Measurements from ENCODE around the gene TXNDC11.

The TXNDC11 gene

DNA sequence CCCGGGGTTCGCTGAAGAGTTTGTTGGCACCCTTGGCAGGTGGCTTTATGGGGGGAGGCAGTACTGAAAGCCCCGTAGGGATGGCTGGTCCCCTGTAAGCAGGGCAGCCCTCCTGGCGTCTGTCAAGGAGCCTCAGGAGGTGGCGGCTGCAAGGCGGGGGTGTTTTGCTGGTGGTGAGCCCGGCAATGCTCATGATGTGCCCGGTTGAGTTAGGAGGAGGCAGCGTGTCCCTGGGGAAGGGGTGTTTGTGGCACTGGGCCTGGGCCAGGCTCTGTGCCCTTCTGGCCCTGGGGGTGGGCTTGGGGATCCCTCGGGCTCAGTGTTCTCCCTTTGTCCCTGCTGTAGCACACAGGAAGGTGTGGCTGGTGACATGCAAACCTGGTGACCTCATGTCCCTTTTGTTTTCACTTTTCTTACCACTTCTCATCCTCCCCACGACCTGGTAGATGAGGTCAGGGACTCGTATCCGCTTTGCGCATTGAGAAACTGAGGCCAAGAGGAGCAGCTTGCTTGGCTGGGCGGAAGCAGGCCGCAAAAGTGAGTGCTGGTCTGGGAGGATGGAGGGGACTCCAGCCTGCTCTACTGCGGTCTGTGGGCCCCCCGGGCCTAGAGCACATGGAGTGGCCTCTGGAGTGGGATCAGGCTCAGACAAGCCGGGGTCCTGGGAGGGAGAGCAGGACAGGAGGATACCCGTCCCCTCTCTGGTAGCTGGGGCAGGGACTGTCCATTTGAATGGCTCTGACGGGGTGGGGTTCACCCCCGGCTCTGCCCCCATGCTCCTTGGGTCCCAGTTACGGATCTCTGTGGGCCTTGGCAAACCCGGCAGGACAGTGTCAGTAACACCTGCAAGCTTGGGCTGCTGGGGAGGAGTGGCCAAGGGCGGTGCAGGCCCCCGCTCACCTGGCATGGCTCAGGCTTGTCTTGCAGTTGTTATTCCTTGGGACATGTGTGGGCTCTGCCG is 72.2 kb downstream of the TXNDC11 start:
- no peak overlapping the region for H3K4me3 ChIP-seq (ENCODE audit: low read length)
- no peak for DNase-seq (ENCODE audit: low read depth, low spot score)

GRCh38 chr16:11669380-11670146 is 73.1 kb downstream of the TXNDC11 start:
- H3K4me3 ChIP-seq (ENCODE audit: low read length): no peak overlapping the region
- no peak for DNase-seq (ENCODE audit: low read depth, low spot score)

DNA sequence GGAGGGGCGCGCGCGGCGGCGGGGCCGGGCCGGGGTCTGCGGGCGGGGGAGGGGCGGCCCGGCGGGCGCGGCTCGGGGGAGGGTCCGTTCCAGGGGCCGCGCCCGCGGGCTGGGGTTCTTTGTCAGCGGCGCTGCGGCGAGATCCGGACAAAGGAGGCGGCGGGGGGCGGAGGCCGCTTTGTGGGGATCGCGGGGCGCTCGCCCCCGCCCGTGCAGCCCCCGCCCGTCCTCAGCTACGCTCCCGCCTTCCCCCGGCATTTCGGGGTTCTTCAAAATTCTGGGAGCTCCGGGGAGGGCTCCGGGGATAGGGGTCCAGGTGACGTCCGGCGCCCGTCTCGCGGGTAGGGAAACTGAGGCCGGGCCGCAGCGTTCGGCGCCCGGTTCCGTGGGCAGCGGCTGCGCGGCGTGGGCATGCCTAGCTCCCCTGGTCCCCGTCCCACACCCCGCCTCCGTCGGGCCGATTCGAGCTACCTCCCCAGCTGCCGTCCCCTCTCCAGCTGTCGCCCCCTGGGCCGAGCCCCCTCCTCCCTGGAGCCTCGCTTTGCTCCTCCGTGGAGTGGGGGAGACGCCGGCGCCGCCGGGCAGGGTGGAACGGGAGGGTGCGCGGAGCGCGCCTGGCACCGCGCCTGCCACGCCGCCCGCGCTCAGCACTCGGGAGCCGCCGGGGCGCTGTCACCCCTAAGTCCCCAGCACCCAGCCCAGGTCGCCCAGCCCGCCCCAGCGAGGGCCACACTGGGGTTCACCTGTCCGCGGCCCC is 73.9 kb downstream of the TXNDC11 start:
- H3K4me3 ChIP-seq (ENCODE audit: low read length): peak overlapping the region; percentile 56
- DNase-seq (ENCODE audit: low read depth, low spot score): no peak

- peak within 1 kb of the TSS; percentile 56 for H3K4me3 ChIP-seq (ENCODE audit: low read length)
- peak; percentile 47 for DNase-seq (ENCODE audit: low read depth, low spot score)
These were observed 74.6 kb downstream of the TXNDC11 start, which contains the start of gene SNN for GRCh38 chr16:11667824-11668622. Gene SNN (plus strand): TSS chr16:11668455. CDS start chr16:11676060, 7,605 bp downstream.

GRCh38 chr16:11667221-11667823 is 75.3 kb downstream of the TXNDC11 start:
- peak overlapping the region; percentile 55 for H3K4me3 ChIP-seq (ENCODE audit: low read length)

GRCh38 chr16:11666103-11667055 is 76.3 kb downstream of the TXNDC11 start:
- H3K4me3 ChIP-seq (ENCODE audit: low read length): no peak overlapping the region
- no peak for DNase-seq (ENCODE audit: low read depth, low spot score)

More at GRCh38 chr16:11667221-11667823, 75.3 kb downstream of the TXNDC11 start:
- DNase-seq (ENCODE audit: low read depth, low spot score): no peak

DNA sequence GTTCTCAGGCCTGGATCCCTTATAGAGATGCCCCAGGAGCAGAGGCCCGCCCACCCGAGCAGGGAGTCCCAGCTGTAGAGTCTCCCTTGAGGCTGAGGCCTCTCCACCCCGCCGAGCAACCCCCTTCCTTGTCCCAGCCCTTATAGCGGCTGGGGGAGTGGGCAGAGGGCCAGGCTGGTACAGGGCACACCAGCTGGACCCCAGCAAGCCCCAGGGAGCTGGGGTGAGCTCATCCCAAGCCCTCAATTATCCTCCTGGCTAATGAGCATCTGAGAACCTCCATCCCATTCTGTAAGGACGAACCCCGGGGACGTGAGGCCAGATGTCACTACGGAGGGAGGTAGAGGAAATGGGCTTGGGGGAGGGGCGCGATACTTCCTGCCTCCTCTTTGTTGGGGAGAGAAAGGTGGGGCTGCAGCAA is 77.6 kb downstream of the TXNDC11 start:
- peak; percentile 83 for DNase-seq (ENCODE audit: low read depth, low spot score)
- peak overlapping the region; percentile 53 for H3K4me3 ChIP-seq (ENCODE audit: low read length)

GRCh38 chr16:11662582-11662981 is 80.1 kb downstream of the TXNDC11 start:
- DNase-seq (ENCODE audit: low read depth, low spot score): no peak
- no peak overlapping the region for H3K4me3 ChIP-seq (ENCODE audit: low read length)

- no peak for DNase-seq (ENCODE audit: low read depth, low spot score)
- H3K4me3 ChIP-seq (ENCODE audit: low read length): no peak overlapping the region
These were observed 82.1 kb downstream of the TXNDC11 start for GRCh38 chr16:11660565-11660964.

DNA sequence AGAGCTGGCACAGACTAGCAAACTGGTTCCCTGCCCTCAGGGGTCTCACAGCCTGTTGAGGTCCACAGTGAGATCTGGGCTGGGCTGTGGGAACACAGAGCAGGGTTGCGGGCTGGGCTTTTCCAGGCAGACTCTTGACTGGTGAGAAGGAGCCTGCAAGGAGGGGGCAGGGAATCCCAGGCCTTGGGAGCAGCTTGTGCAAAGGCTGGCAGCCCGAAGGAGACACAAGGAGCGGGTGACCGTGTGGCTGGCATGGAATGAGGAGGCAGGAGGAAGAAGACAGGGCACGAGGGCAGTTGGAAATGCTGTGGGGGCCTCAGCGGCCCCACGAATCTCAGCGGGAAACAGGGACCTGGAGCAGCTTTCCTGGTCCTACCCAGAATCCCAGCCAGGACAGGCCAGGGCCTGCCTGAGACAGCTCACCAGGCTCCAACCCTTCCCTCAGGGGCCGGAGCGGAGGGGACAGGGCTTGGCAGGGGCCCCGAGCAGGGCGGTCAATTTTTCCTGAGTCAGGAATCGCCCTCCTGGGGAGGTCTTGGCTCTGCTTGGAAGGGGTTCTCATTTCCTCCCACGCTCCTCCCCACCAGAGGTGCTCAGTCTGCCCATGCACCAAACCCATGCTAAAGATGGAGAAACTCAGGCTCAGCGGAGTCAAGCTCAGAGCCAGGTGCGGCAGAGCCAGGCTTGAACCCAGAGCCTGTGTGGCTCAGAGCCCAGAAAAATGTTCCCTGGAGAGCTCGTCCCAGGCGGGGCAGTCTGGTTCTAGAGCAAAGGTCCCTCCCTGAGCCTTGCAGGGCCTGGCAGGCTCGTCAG is 83.6 kb downstream of the TXNDC11 start:
- DNase-seq (ENCODE audit: low read depth, low spot score): no peak

DNA sequence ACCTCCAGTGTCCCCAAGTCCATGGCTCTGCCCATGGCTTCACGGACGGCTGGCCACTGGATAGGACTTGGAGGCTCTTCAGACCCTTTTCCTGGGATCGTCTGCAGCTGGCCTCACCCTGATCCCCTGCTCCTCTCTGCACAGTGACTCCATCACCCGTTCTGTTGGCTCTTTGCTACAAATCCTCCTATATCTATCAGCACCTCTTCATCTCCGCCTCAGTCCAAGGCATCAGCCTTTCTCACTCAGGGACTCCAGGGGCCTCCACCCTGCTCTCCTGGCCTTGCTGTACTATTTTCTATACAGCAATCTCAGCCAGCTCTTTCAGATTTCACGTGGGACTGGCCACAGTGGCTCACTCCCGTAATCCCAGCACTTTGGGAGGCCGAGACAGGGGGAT is 85.1 kb downstream of the TXNDC11 start:
- H3K4me3 ChIP-seq (ENCODE audit: low read length): no peak overlapping the region
- DNase-seq (ENCODE audit: low read depth, low spot score): no peak

More for the DNA sequence above, 83.6 kb downstream of the TXNDC11 start:
- H3K4me3 ChIP-seq (ENCODE audit: low read length): no peak overlapping the region

DNA sequence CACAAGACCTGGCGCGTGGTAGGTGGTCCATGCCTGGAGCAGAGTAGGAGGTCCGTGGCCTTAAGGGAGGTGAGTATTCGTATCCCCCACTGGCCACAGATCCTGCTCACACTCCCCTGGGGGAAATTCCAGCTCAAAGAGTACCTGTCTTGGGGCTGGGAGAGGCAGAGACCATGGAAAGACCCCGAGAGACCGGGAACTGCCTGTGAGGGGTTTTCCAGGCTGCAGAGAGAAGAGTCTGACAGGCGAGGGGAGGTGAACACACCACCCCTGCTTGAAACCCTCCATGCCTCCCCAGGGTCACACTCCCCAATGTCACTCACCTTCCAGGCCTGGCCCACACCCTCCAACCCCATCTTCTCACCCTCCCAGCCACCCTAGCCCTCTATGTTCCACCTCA is 87.0 kb downstream of the TXNDC11 start:
- no peak for DNase-seq (ENCODE audit: low read depth, low spot score)
- H3K4me3 ChIP-seq (ENCODE audit: low read length): no peak overlapping the region

- no peak for DNase-seq (ENCODE audit: low read depth, low spot score)
- H3K4me3 ChIP-seq (ENCODE audit: low read length): no peak overlapping the region
These were observed 90.9 kb downstream of the TXNDC11 start for GRCh38 chr16:11651796-11652195.

GRCh38 chr16:11650641-11651591 is 91.7 kb downstream of the TXNDC11 start:
- no peak overlapping the region for H3K4me3 ChIP-seq (ENCODE audit: low read length)
- no peak for DNase-seq (ENCODE audit: low read depth, low spot score)

DNA sequence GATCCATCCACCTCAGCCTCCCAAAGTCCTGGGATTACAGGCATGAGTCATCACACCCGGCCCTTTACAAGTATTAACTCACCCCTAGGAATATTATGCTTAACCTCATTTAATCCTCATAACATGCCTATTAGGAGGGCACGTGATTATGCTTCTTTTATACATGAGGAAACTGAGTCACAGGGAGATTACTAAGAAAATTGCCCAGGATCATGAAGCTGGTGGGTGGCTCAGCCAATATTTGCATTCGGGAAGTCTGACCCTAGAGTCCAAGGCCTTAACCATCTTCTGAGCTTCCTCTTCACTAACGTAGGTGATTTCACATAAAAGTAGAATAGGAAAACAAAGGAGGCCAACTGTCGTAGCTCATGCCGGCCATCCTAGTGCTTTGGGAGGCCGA is 93.4 kb downstream of the TXNDC11 start:
- H3K4me3 ChIP-seq (ENCODE audit: low read length): no peak overlapping the region
- DNase-seq (ENCODE audit: low read depth, low spot score): no peak
